HG03196 (cell line): ENCODE measurements around the gene PADI6.
"Not testable (repeated sequence)": the region's sequence is repeated elsewhere in the genome, so short reads cannot be mapped to it uniquely, and the experiment has no call there.

ENCODE experiments used
- ATAC-seq: cut with Tn5 transposase; IDR thresholded peaks from one replicate; pipeline ENCODE4 v1.9.1; 2021; ENCODE audit not compliant: unreplicated experiment

The PADI6 gene

GRCh38 chr1:17371896-17372295, at the start of gene PADI6:
Gene PADI6 (plus strand): TSS chr1:17372196. CDS start chr1:17372246, 50 bp downstream.
- no peak for ATAC-seq

- ATAC-seq = no peak
These were observed 43.1 kb upstream of the PADI6 start for GRCh38 chr1:17328855-17329254.

- no peak for ATAC-seq
These were observed 42.4 kb upstream of the PADI6 start for GRCh38 chr1:17329610-17330009.

GRCh38 chr1:17330856-17331255, 41.1 kb upstream of the PADI6 start:
- ATAC-seq = no peak

- no peak for ATAC-seq
These were observed 38.9 kb upstream of the PADI6 start for GRCh38 chr1:17333081-17333480.

GRCh38 chr1:17335821-17336710, 35.9 kb upstream of the PADI6 start:
- no peak for ATAC-seq

- no peak for ATAC-seq
These were observed 33.1 kb upstream of the PADI6 start for GRCh38 chr1:17338706-17339493.

GRCh38 chr1:17339521-17339920, 32.5 kb upstream of the PADI6 start:
- ATAC-seq = no peak

- no peak for ATAC-seq
These were observed 31.6 kb upstream of the PADI6 start for GRCh38 chr1:17340358-17340757.

- no peak for ATAC-seq
These were observed 30.0 kb upstream of the PADI6 start for GRCh38 chr1:17342014-17342441.

- not testable (repeated sequence) for ATAC-seq
These were observed 26.5 kb upstream of the PADI6 start for GRCh38 chr1:17345506-17345905.

- no peak for ATAC-seq
These were observed 25.8 kb upstream of the PADI6 start for GRCh38 chr1:17346046-17346789.

- no peak for ATAC-seq
These were observed 24.0 kb upstream of the PADI6 start for GRCh38 chr1:17347769-17348592.

GRCh38 chr1:17348593-17349234, 23.3 kb upstream of the PADI6 start:
- ATAC-seq = no peak

GRCh38 chr1:17350083-17350482, 21.9 kb upstream of the PADI6 start:
- no peak for ATAC-seq

- no peak for ATAC-seq
These were observed 21.0 kb upstream of the PADI6 start for GRCh38 chr1:17350928-17351446.

GRCh38 chr1:17351598-17352324, 20.2 kb upstream of the PADI6 start:
- no peak for ATAC-seq

GRCh38 chr1:17352419-17352909, 19.5 kb upstream of the PADI6 start:
- ATAC-seq = no peak

GRCh38 chr1:17355898-17356297, 16.1 kb upstream of the PADI6 start:
- no peak for ATAC-seq
